ENCODE results near the gene B3GNT8.
"Not testable (repeated sequence)": the region's sequence is repeated elsewhere in the genome, so short reads cannot be mapped to it uniquely, and the experiment has no call there.

Gene B3GNT8

GRCh38 chr19:41381536-41381935 lies 45.6 kb downstream of the B3GNT8 start:
- FAIRE-seq: not testable (repeated sequence)

- FAIRE-seq: no peak
Observed at GRCh38 chr19:41377977-41378709, 49.0 kb downstream of the B3GNT8 start.

- no peak for FAIRE-seq
Observed at GRCh38 chr19:41376998-41377365, 50.2 kb downstream of the B3GNT8 start.

GRCh38 chr19:41376241-41376997 lies 50.8 kb downstream of the B3GNT8 start, which contains the start of gene TMEM91:
TSS of gene TMEM91 (plus strand) at chr19:41376533. CDS start at chr19:41378310, 1,777 bp downstream.
- no peak for FAIRE-seq

Measured in TTC549 (cell line).